ENCODE results near the gene COMMD10.

COMMD10 gene

DNA sequence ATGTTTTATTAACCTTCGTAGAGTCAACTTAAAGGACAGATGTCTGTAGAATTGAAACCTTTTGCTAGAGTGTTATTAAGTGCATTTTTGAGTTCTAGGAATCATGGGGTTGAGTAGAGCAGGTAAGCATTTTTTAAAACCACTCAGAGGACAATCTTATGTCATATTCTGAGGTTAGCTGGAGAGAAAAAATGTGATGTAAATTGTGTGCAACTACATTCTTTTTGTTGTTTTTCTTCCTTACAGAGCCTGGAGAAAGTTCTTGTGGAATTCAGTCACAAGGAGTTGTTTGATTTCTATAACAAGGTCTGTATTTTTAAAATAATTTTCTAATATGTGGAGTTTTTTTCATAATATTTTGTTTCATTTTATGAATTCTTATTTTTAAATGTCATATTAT, 206.4 kb downstream of the COMMD10 start:
- peak in 1 of 2 experiments; percentile 7 for DNase-seq (ENCODE audit: low read depth in 2 of 2)

DNA sequence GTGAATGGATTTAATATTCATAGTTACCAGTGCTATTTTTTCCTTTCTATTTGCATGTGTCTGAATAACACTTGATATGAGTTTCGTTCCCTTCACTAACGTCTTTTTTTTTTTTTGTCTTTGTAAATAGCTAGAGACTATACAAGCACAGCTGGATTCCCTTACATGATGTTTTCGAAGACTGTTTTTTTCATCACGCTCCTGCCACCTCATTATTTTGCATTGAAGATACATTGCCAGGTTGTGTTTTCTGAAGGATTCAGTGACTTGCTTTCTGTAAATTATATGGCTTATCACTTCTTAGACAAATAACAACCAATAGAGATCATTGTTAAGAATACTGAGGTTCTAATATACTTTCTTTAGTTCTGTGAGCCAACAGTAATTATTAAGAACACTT, 207.5 kb downstream of the COMMD10 start:
- no peak for DNase-seq (ENCODE audit: low read depth in 2 of 2)

DNA sequence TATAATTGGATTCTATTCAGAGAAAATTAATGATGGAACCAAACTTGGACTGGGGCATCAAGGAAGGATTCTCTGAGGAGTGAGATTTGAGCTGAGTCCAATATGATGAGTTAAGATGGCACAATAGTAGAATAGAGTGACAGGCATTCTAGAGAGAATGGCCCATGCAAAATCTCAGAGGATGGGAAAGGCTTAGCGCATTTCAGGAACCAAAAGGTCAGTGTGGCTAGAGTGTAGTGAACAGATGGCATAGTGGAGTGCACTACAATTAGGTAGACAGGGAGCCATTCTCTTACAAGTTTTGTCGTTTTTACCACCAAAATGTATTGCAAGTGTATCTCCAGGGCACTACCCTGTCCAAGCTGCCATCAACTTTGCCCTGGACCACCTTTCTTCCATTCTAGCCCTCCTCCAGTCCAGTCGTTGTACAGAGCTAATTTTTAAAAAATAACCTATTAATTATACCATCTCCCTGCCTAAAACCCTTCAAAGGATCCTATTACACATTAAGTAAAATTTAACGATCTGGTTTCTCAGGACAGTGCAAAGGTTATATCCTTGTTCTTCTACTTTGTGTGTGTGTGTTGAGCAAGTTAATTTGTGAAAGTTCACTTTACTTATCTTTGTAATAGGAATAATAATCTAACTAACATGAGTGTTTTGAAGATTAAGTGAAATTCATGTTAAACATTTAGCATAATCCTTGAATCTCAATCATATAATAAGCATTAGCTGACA, 211.7 kb downstream of the COMMD10 start:
- no peak for DNase-seq (ENCODE audit: low read depth in 2 of 2)

- no peak for DNase-seq (ENCODE audit: low read depth in 2 of 2)
Observed at GRCh38 chr5:116297296-116297814, 212.5 kb downstream of the COMMD10 start.

DNA sequence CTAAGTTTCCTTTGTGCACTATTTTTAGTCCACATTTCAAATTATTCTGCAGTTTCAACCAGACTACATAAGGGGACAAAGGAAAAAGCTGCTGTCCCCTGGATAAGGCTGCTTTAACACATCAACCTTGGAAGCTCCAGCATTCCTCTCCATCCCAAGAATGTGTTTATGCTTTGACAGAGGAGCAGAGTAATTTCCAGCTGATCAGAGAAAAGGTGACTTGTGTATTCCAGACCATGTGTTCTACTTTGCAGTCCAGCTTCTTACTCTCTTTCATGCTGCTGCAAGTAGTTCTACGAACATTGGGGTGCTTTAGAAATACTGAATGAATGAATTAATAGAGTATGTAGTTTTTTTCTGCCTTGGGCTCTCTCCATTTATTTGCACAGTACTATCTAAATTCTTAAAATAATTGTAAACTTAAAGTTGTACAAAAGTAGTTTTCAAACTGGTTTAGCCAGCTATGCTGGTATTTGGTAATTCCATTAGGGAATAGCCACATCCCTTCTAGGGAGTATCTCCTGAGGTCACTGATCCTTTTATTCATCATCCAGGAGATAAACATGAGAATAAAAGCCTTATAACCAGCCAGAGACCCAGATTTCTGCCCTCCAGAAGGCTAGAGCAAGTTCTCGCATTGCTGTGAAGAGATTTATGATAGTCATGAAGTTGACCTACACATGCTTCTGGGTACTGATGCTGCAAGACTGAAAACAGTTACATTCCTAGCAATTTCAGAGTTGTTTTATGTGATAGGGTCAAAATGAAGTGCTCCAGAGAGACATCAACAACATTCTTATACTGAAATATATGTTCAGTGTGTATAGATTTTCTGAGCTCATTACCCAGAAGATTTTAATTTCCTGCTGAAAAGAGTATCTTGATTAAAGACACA, 215.2 kb downstream of the COMMD10 start:
- DNase-seq (ENCODE audit: low read depth in 2 of 2): peak; percentile 83 to 85

- DNase-seq (ENCODE audit: low read depth in 2 of 2): no peak
Observed at GRCh38 chr5:116301110-116301509, 216.3 kb downstream of the COMMD10 start.

- no peak for DNase-seq (ENCODE audit: low read depth in 2 of 2)
Observed at GRCh38 chr5:116303340-116303739, 218.5 kb downstream of the COMMD10 start.

GRCh38 chr5:116303810-116304209, 219.0 kb downstream of the COMMD10 start:
- DNase-seq (ENCODE audit: low read depth in 2 of 2): no peak

DNA sequence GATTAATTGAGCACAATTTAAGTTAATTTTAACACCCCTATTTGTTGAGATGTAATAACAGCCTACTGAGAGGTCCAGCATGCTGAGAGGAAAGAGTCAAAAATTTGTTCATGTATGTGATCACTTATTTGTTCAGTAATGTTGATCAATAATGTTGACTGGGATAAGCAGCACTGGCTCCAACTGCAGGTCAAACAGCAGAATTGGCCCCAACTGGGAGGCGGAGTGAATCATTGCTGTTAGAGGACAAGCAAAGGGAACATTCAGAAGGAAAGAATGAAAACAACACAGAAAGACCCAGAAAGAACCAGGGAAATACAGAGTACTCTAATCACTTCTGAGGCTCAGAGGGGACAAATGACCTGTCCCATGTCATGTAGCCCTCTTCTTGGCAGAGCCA, 221.1 kb downstream of the COMMD10 start:
- no peak for DNase-seq (ENCODE audit: low read depth in 2 of 2)

- DNase-seq (ENCODE audit: low read depth in 2 of 2): peak; percentile 11 to 14
Observed at GRCh38 chr5:116306846-116307245, 222.0 kb downstream of the COMMD10 start.

GRCh38 chr5:116308391-116308790, 223.6 kb downstream of the COMMD10 start:
- no peak for DNase-seq (ENCODE audit: low read depth in 2 of 2)

DNA sequence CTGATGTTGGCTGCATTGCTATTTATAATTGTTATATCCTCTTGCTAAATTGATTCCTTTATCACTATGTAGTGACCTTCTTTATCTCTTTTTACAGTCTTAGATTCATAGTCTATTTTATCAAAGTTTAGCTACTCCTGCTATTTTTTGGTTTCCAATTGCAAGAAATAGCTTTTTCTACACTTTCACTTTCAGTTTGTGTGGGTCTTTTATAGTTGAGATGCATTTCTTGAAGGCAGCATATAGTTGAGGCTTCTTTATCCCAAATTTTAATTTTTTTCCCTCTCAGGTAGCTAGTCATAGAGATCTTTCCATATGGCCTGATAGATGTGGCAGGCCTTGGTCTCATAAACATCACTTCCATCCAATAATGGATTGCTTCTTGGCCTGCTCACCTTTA, 228.5 kb downstream of the COMMD10 start:
- no peak for DNase-seq (ENCODE audit: low read depth in 2 of 2)

- DNase-seq (ENCODE audit: low read depth in 2 of 2): no peak
Observed at GRCh38 chr5:116315531-116315930, 230.7 kb downstream of the COMMD10 start.

- no peak for DNase-seq (ENCODE audit: low read depth in 2 of 2)
Observed at GRCh38 chr5:116318091-116318854, 233.4 kb downstream of the COMMD10 start.

DNA sequence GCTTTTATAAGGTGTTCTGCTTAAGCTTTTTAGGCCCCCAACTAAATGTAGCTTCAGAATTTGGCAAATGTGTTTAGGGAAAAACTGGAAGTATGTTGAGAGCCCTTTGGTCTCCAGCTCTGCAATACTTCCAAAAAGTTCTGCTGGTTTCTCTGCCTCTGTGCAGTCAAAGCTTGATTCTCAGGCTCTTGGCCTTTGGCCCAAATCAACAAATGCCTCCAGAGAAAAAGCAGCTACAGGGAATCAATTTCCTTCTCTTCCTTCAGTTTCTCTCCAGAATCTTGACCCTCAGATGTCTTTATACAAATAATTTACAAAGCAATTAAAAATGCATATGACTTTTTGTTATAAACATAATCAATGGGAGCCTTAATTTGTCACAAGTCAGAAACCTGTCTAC, 235.7 kb downstream of the COMMD10 start:
- no peak for DNase-seq (ENCODE audit: low read depth in 2 of 2)

DNA sequence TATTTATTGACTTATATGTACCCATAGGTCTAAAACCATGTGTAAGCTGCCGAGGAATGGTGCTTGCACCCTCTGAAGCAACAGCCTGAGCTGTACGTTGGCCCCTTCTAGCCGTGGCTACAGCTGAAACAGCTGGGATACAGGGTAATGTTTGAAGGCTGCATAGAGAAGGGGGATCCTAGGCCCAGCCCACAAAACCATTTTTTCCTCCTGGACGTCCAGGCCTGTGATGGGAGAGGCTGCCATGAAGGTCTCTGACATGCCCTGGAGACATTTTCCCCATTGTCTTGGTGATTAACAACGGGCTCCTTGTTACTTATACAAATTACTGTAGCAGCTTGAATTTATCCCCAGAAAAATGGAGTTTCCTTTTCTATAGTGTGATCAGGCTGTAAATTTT, 244.7 kb downstream of the COMMD10 start:
- no peak for DNase-seq (ENCODE audit: low read depth in 2 of 2)

GRCh38 chr5:116340799-116341198, 256.0 kb downstream of the COMMD10 start:
- DNase-seq (ENCODE audit: low read depth in 2 of 2): no peak

Measured in fibroblast of skin of left quadriceps (primary cell).